Activated CD8-positive, alpha-beta memory T cell treated with anti-CD3 and anti-CD28 coated beads for 36 hours (primary cell): ENCODE results near the gene IL23A. TPM values are rescaled to one million over a fixed set of nuclear protein-coding genes. Genes with fewer than 3 reads are reported as not detected.

Experiments used
- CTCF ChIA-PET: fragments of 350-600 bp; sonication (Branson Sonifier 250); formaldehyde crosslinking; loops from one replicate; lab custom pipeline; 2021; ENCODE audit warnings: antibody characterized with exemption; lab: Charles Lee
- POLR2A ChIA-PET: fragments of 350-600 bp; sonication (Branson Sonifier 250); formaldehyde crosslinking; loops from one replicate; lab custom pipeline; 2021; ENCODE audit warnings: antibody characterized with exemption; lab: Charles Lee
- total RNA-seq, 2 experiments: library from RNA; stranded (reverse); gene quantifications; one replicate each; pipeline ENCODE4 v1.2.3, GENCODE V29; 2021

Gene IL23A
- total RNA-seq, 2 experiments from 2014 or later, result 45.9 to 46.1 TPM

GRCh38 chr12:56375598-56376434, 37.1 kb downstream of the IL23A start:
- ChIA-PET CTCF (interaction anchor here (0.7 to 1.5 kb wide), 4 partner anchors 9 to 221 kb away, joined by 3 to 4 read pairs (median 4); no protein-coding TSS in a partner anchor), POLR2A (no interaction called here)

DNA sequence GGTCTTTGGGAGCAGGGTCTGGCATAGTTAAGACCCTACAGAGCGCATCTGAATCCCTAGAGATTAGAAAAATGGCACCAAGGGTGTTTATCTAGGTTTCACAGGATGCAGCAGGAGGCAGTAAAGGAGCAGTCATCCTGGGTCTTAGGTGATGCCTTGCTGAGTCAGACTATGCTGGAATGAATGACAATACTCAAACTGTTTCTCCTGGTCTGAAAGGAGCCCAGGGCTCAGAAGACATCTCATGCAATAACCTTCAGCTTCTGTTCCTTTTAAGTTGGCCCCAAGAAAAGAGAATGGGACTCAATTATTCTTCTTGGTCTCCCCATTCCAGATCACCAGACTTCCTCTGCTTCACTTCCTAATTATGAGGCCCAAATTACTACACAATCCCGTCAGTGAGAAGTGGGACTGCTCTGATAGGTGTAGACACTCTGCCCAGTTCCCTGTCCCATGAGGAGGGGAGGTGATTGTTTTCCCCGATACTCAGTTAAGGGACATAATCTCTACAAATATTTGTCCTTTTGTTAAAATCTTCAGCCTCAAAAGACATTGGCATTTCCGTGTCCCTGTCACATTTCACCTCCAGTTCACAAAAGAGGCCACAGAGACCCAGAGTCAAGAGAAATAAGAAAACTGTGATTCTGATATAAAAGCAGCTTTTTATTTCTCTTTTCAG, 38.8 kb downstream of the IL23A start:
- ChIA-PET CTCF (interaction anchor here (1.1 kb wide), 1 partner anchor 84 kb away, joined by 3 read pairs; no protein-coding TSS in a partner anchor), POLR2A (no interaction called here)

DNA sequence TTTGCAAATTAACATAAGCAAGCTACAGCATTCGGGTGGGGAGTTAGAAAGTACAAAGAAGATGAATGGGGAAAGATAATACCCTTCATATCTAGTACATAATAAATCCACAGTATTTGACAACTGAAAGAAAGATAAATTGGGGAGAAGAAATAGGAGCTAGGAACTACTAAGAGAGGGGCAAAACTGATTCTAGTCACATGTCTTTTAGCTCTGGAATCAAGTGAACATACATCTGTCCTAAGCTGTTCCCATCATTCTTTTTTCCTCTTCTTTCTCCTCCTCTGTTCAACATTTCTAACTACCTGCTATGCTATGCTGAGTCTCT, 39.3 kb downstream of the IL23A start:
- ChIA-PET POLR2A (no interaction called here), CTCF (no interaction called here)

- POLR2A ChIA-PET, result no interaction called here
- CTCF ChIA-PET, result no interaction called here
Measured at GRCh38 chr12:56382611-56383010, 43.9 kb downstream of the IL23A start.

GRCh38 chr12:56385873-56386272, 47.2 kb downstream of the IL23A start:
- ChIA-PET POLR2A (no interaction called here), CTCF (no interaction called here)

DNA sequence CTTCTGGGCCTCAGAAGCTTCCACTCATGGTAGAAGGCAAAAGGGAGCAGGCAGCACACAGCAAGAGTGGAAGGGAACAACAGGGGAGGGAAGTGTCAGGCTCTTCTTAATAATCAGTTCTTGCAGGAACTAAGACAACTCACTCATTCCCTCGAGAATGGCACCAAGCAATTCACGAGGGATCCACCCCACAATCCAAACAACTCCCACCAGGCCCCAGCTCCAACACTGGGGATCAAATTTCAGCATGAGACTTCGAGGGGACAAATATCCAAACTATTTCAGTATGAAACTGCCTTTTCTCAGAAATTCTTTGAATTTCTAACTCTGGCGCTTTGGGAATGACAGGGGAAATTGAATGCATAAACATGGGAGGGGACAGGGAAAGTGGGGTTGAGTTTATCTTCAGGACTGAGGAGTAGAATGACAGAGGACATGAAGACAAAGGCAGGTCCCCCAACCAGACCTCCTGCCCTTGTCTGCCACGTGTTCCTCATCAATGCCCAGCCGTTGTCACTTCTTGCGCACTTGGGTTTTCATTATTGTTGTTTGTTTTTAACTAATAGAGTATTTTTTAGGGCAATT, 48.6 kb downstream of the IL23A start:
- ChIA-PET CTCF (interaction anchor here (0.8 kb wide), 1 partner anchor 40 kb away, joined by 3 read pairs; no protein-coding TSS in a partner anchor), POLR2A (no interaction called here)

DNA sequence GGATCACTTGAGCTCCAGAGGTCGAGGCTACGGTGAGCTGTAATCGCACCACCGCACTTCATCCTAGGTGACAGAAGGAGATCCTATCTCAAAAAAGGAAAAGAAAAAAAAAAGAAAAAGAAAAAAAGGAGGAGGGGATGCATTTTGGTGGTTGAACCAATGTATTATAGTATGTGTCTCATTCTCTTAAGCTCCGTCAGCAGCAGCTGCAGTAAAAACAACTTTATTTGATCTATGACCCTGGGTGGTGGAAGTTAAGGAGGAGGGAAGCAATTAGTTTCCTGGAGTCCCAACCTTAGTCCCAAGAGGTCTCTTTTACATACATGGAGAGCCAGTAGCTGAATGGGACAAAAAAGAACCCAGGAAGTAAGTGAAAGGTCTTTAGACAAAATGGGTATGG, 50.7 kb downstream of the IL23A start:
- CTCF ChIA-PET, result interaction anchor here (0.7 kb wide), 1 partner anchor 139 kb away, joined by 3 read pairs; no protein-coding TSS in a partner anchor
- POLR2A ChIA-PET, result interaction anchor here (0.5 kb wide), 1 partner anchor 300 kb away, joined by 7 read pairs; no protein-coding TSS in a partner anchor

Other genes starting within 250 kb of the IL23A start
- gene PA2G4, start 234.3 kb upstream of the IL23A start, total RNA-seq, result 100 to 1,000 TPM; 507 to 514 TPM
- 1,000 to 10,000 TPM; 5,323 to 5,325 TPM for gene RPL41, start 222.3 kb upstream of the IL23A start, total RNA-seq
- 1 to 10 TPM; 9.8 TPM for gene ZC3H10, start 220.6 kb upstream of the IL23A start, total RNA-seq
- 100 to 1,000 TPM; 193 to 196 TPM for gene ESYT1, start 210.6 kb upstream of the IL23A start, total RNA-seq
- gene MYL6B, start 186.3 kb upstream of the IL23A start, total RNA-seq, result 10 to 100 TPM; 68.4 to 75.1 TPM
- gene MYL6, start 180.5 kb upstream of the IL23A start, total RNA-seq, result 100 to 1,000 TPM; 929 to 938 TPM
- 100 to 1,000 TPM; 105 to 108 TPM for gene SMARCC2, start 149.4 kb upstream of the IL23A start, total RNA-seq
- gene RNF41, start 117.0 kb upstream of the IL23A start, total RNA-seq, result 10 to 100 TPM; 38.9 to 40.2 TPM
- 100 to 1,000 TPM; 103 to 106 TPM for gene NABP2, start 114.5 kb upstream of the IL23A start, total RNA-seq
- gene SLC39A5, start 108.8 kb upstream of the IL23A start, total RNA-seq, result 1 to 10 TPM in 1 of 2 experiments, under 1 TPM in 1; 0.78 to 1.1 TPM
- 10 to 100 TPM; 56.4 to 56.5 TPM for gene ANKRD52, start 80.5 kb upstream of the IL23A start, total RNA-seq
- 10 to 100 TPM; 10.2 to 12.1 TPM for gene COQ10A, start 71.9 kb upstream of the IL23A start, total RNA-seq
- 100 to 1,000 TPM; 275 to 283 TPM for gene CS, start 38.6 kb upstream of the IL23A start, total RNA-seq
- gene CNPY2, start 22.9 kb upstream of the IL23A start, total RNA-seq, result 100 to 1,000 TPM; 180 to 185 TPM
- gene PAN2, start 4.9 kb upstream of the IL23A start, total RNA-seq, result 10 to 100 TPM; 25.5 to 25.8 TPM
- 10 to 100 TPM; 53.1 to 54.1 TPM for gene STAT2, start 21.2 kb downstream of the IL23A start, total RNA-seq
- gene APOF, start 24.0 kb downstream of the IL23A start, total RNA-seq, result not detected
- gene TIMELESS, start 110.5 kb downstream of the IL23A start, total RNA-seq, result 10 to 100 TPM; 60.3 to 62.5 TPM
- not detected for gene MIP, start 115.8 kb downstream of the IL23A start, total RNA-seq
- 1 to 10 TPM; 3.8 to 3.9 TPM for gene SPRYD4, start 129.7 kb downstream of the IL23A start, total RNA-seq
- gene GLS2, start 149.3 kb downstream of the IL23A start, total RNA-seq, result 1 to 10 TPM; 2.5 to 3.1 TPM
- 1 to 10 TPM; 4.8 to 5.1 TPM for gene RBMS2, start 182.9 kb downstream of the IL23A start, total RNA-seq